HCT116 (cell line): ENCODE results near the gene CDK5R1. TPM values are rescaled to one million over a fixed set of nuclear protein-coding genes. Genes with fewer than 3 reads are reported as not detected.

ENCODE experiments used
- ATAC-seq: fragments of 200-7000 bp; cut with Tn5 transposase; 2 replicates; pipeline ENCODE4 v1.9.1; 2020; ENCODE audit warnings: mild to moderate bottlenecking, moderate library complexity
- BruUV-seq: library from RNA; stranded (reverse); fragments of 400-500 nt; replicated peaks from 2 replicates; lab custom pipeline; 2021; lab: Mats Ljungman, UMichigan
- CTCF ChIA-PET: fragments of 300-600 bp; sonication (Branson Sonifier 250); formaldehyde crosslinking; loops from one replicate; lab custom pipeline; 2021; ENCODE audit warnings: antibody characterized with exemption; lab: Charles Lee
- POLR2A ChIA-PET: fragments of 300-600, 350-600 bp; sonication (Branson Sonifier 250); formaldehyde crosslinking; loops from one replicate; lab custom pipeline; 2021; ENCODE audit warnings: antibody characterized with exemption; lab: Charles Lee
- RAD21 ChIA-PET, 2 experiments: fragments of 300-600 bp; sonication (Branson Sonifier 250); formaldehyde crosslinking; loops; one replicate each; lab custom pipeline; 2023; ENCODE audit warnings: low total read pairs in 2 of 2; ENCODE audit not compliant: uncharacterized antibody in 2 of 2, unreplicated experiment in 2 of 2, low non-redundant PET in 1 of 2; lab: Charles Lee
- DNase-seq: peaks from one replicate; pipeline ENCODE4 v3.0.0-alpha.2; 2010; ENCODE audit warnings: low read depth, low spot score
- H2AFZ ChIP-seq: fragments of 200-600 bp; shearing (Covaris generic), sonication (generic); 2 replicates; pipeline ENCODE4 v1.6.1; 2017; ENCODE audit warnings: low read depth, mixed run types, mixed read lengths, antibody characterized with exemption, low read length; ENCODE audit not compliant: poor library complexity, severe bottlenecking
- H3K27ac ChIP-seq: 2 replicates; pipeline ENCODE4 v1.5.1; 2012; ENCODE audit warnings: low read depth, low read length
- H3K27me3 ChIP-seq: fragments of 200-600 bp; sonication (generic); 2 replicates; pipeline ENCODE4 v1.6.1; 2016; ENCODE audit warnings: mixed run types, low read length, mixed read lengths; ENCODE audit not compliant: insufficient read depth
- H3K36me3 ChIP-seq, 2 experiments: fragments of 200-500 bp in 1 of 2; fragments of 200-600 bp in 1 of 2; sonication (Bioruptor generic) in 1 of 2; sonication (generic) in 1 of 2; 2 replicates each; pipeline versions ENCODE4 v1.5.1 to v1.6.1; 2014 to 2016; ENCODE audit warnings: low read length in 2 of 2, inconsistent platforms in 1 of 2, mixed read lengths in 1 of 2, mixed run types in 1 of 2; ENCODE audit not compliant: insufficient read depth in 2 of 2, control insufficient read depth in 1 of 2
- H3K4me1 ChIP-seq, 2 experiments: fragments of 200-600 bp in 1 of 2; sonication (generic) in 1 of 2; 2 replicates each; pipeline versions ENCODE4 v1.5.1 to v1.6.1; 2012 to 2017; ENCODE audit warnings: low read length in 2 of 2, inconsistent platforms in 1 of 2, mild to moderate bottlenecking in 1 of 2, mixed read lengths in 1 of 2, mixed run types in 1 of 2, moderate library complexity in 1 of 2; ENCODE audit not compliant: insufficient read depth in 2 of 2, control insufficient read depth in 1 of 2
- H3K4me2 ChIP-seq: fragments of 200-600 bp; sonication (generic); 2 replicates; pipeline ENCODE4 v1.6.1; 2017; ENCODE audit warnings: mixed run types, low read length, mixed read lengths
- H3K4me3 ChIP-seq, 2 experiments: fragments of 200-600 bp in 1 of 2; sonication (generic) in 1 of 2; replicated peaks in 1 of 2; 2 replicates each; pipeline ENCODE4 v1.5.1; 2011 to 2016; ENCODE audit warnings: low read length in 2 of 2, control low read depth in 1 of 2, low read depth in 1 of 2, mild to moderate bottlenecking in 1 of 2, mixed read lengths in 1 of 2, mixed run types in 1 of 2
- H3K79me2 ChIP-seq: fragments of 200-600 bp; sonication (generic); 2 replicates; pipeline ENCODE4 v1.6.1; 2017; ENCODE audit warnings: mild to moderate bottlenecking, mixed run types, low read length, moderate library complexity, mixed read lengths; ENCODE audit not compliant: insufficient read depth
- H3K9ac ChIP-seq: fragments of 200-600 bp; sonication (generic); 2 replicates; pipeline ENCODE4 v1.6.1; 2016; ENCODE audit warnings: low read length, mixed read lengths
- H3K9me2 ChIP-seq: fragments of 200-600 bp; sonication (generic), shearing (Covaris generic); 2 replicates; pipeline ENCODE4 v1.6.1; 2017; ENCODE audit warnings: mixed run types, mild to moderate bottlenecking, moderate library complexity; ENCODE audit not compliant: insufficient read depth
- H3K9me3 ChIP-seq, 2 experiments: fragments of 200-500 bp in 1 of 2; fragments of 200-600 bp in 1 of 2; sonication (Bioruptor generic) in 1 of 2; sonication (generic) in 1 of 2; 2 replicates each; pipeline ENCODE4 v1.6.1; 2014 to 2017; ENCODE audit warnings: low read length in 2 of 2, mixed read lengths in 2 of 2, inconsistent platforms in 1 of 2, low read depth in 1 of 2, mild to moderate bottlenecking in 1 of 2, mixed run types in 1 of 2, moderate library complexity in 1 of 2; ENCODE audit not compliant: control insufficient read depth in 1 of 2, insufficient read depth in 1 of 2
- H4K20me1 ChIP-seq: fragments of 200-600 bp; sonication (generic), shearing (Covaris generic); 2 replicates; pipeline ENCODE4 v1.6.1; 2017; ENCODE audit warnings: mixed run types, mild to moderate bottlenecking, moderate library complexity; ENCODE audit not compliant: insufficient read depth
- CEBPB ChIP-seq: IDR thresholded peaks from 2 replicates; pipeline ENCODE4 v1.6.1; 2012; ENCODE audit warnings: low read depth
- EGR1 ChIP-seq: IDR thresholded peaks from 2 replicates; pipeline ENCODE4 v1.6.1; 2012; ENCODE audit warnings: low read depth
- ELF1 ChIP-seq: IDR thresholded peaks from 2 replicates; pipeline ENCODE4 v1.6.1; 2012; ENCODE audit warnings: low read depth, borderline replicate concordance
- EZH2 ChIP-seq: fragments of 200-600 bp; sonication (generic); IDR thresholded peaks from 2 replicates; pipeline ENCODE4 v1.6.1; 2017; ENCODE audit warnings: antibody characterized with exemption, mixed run types
- POLR2A ChIP-seq: IDR thresholded peaks from 2 replicates; pipeline ENCODE4 v1.7.0; 2011; ENCODE audit warnings: borderline replicate concordance; ENCODE audit not compliant: insufficient read depth, insufficient read length; ENCODE audit errors: extremely low read depth
- RAD21 ChIP-seq: IDR thresholded peaks from 2 replicates; pipeline ENCODE4 v1.6.1; 2012; ENCODE audit warnings: low read depth, mild to moderate bottlenecking
- SRF ChIP-seq: IDR thresholded peaks from 2 replicates; pipeline ENCODE4 v1.6.1; 2012; ENCODE audit warnings: low read depth
- ZBTB33 ChIP-seq: IDR thresholded peaks from 2 replicates; pipeline ENCODE4 v1.6.1; 2011; ENCODE audit warnings: mild to moderate bottlenecking, low read length, moderate library complexity; ENCODE audit not compliant: insufficient replicate concordance; ENCODE audit errors: extremely low read depth
- intact Hi-C: fragments of 100-400 bp; cut with micrococcal nuclease; formaldehyde crosslinking; loops from 2 replicates; pipeline ENCODE4 v1.10.0; 2022
- total RNA-seq: library from RNA; stranded (reverse); gene quantifications from one replicate; pipeline ENCODE4 v1.2.1, GENCODE V29; 2021; ENCODE audit not compliant: unreplicated experiment

The CDK5R1 gene
- total RNA-seq, 1 experiment from 2014 or later = 5.4 TPM

DNA sequence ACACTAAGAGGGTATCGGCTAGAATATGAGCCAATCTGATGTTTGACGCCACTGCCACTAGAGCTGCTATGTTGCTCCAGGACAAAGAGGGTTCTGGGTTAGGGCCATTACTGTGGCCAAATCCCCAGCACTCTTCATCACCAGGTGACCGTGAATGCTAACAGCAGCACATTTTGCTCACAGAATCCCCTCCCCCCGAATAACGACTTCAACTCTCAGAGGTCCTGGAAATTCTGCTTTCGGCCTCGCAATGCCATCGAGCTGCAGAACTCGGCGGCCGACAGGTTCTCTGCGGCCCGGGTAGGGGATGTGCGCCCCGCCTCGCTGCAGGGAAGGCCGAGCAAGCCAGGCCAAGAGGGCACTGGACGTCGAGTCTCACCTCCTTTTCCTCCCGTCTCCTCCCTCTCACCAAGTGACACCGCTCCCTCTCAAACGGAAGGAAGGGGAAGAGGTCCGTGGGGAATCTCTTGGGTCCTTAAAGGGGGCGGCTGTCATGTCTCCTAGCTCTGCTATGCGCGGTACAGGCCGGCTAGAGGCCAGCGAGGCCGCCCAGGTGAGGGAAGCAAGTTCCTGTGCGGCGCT is 31.9 kb downstream of the CDK5R1 start:
- ChIA-PET RAD21 (no interaction called here), POLR2A (no interaction called here), CTCF (no interaction called here)
- Histone ChIP-seq H2AFZ (no peak overlapping the region), H3K9me2 (no peaks in the 10 kb centered on the region), H4K20me1 (no peaks in the 10 kb centered on the region), H3K4me2 (peak overlapping the region; percentile 65), H3K4me1 (peaks cover 8 to 11% of the 10 kb centered on the region in 2 experiments), H3K36me3 (no peaks in the 10 kb centered on the region), H3K27me3 (no peaks in the 10 kb centered on the region), H3K79me2 (no peaks in the 10 kb centered on the region), H3K9me3 (no peaks in the 10 kb centered on the region), H3K27ac (no peak overlapping the region), H3K4me3 (peak overlapping the region in 1 of 2 experiments; percentile 32; a peak in 2 of 4 replicates), H3K9ac (no peak overlapping the region)
- DNase-seq = no peak
- no peak for TF ChIP-seq EZH2
- TF ChIP-seq EGR1 = no peak
- TF ChIP-seq RAD21 = no peak
- no peak for TF ChIP-seq CEBPB
- no peak for TF ChIP-seq ELF1
- no peak for TF ChIP-seq POLR2A
- no TSS peak for BruUV-seq
- no peak for ATAC-seq
- intact Hi-C loops = loop anchor here (10.0 kb wide), 1 partner anchor 64 kb away; no protein-coding TSS in a partner anchor

DNA sequence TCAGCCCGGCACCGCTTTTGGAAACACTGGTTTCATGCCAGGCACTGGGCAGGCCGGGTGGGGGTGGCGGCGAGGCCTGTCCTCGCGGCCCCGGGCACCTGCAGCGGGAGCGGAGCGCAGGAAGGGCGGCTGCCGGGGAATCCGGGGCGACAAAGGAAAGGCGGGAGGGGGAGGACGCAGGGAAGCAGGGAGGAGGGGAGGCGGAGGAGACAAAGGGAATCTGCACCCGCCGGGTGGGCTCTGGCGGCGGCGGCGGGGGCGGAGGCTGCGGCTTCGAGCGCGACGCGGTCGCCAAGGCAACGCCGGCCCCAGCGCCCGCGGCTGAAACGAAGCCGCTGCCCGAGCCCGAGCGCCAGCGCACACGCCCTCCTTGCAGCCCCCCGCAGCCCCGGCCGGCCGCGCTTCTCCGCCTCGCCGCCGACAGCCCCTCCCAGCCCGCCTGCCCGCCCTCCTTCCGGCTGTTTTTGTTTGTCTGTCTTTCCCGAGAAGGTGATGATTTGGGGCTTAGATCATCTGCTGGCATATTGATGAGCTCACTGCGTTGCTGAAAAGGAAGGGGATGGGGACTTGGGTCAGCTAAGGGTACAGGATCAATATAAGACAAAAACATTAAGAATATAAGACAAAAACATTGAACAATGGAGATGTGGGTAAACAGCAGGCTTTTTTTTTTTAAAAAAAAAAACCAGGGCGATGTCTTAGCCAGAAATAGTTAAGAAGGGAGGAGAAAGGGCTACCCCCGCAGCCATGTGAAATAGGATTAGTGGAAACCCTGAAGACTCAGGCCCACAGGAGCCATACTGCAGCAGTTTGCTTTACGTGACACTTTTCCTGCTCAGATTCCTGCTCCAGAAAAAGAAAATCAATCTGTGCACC is 32.7 kb downstream of the CDK5R1 start:
- intact Hi-C loops = loop anchor here (10.0 kb wide), 1 partner anchor 65 kb away; no protein-coding TSS in a partner anchor
- Histone ChIP-seq H3K27ac (no peak overlapping the region), H3K79me2 (no peaks in the 10 kb centered on the region), H3K36me3 (no peaks in the 10 kb centered on the region), H3K4me1 (peaks cover 8 to 11% of the 10 kb centered on the region in 2 experiments), H3K4me2 (peak overlapping the region; percentile 65), H3K9ac (no peak overlapping the region), H3K9me2 (no peaks in the 10 kb centered on the region), H4K20me1 (no peaks in the 10 kb centered on the region), H3K27me3 (no peaks in the 10 kb centered on the region), H3K4me3 (peak overlapping the region; percentile 11 to 32; a peak in 3 of 4 replicates), H3K9me3 (no peaks in the 10 kb centered on the region), H2AFZ (no peak overlapping the region)
- BruUV-seq = no TSS peak
- RAD21 ChIA-PET = no interaction called here
- POLR2A ChIA-PET = no interaction called here
- CTCF ChIA-PET = no interaction called here
- ATAC-seq = peak; percentile 89
- no peak for TF ChIP-seq SRF
- TF ChIP-seq CEBPB = no peak
- no peak for TF ChIP-seq ZBTB33
- no peak for TF ChIP-seq ELF1
- no peak for DNase-seq
